ENCODE results near the gene KRTAP3-3.
"Not testable (repeated sequence)": the region's sequence is repeated elsewhere in the genome, so short reads cannot be mapped to it uniquely, and the experiment has no call there.

Gene KRTAP3-3

DNA sequence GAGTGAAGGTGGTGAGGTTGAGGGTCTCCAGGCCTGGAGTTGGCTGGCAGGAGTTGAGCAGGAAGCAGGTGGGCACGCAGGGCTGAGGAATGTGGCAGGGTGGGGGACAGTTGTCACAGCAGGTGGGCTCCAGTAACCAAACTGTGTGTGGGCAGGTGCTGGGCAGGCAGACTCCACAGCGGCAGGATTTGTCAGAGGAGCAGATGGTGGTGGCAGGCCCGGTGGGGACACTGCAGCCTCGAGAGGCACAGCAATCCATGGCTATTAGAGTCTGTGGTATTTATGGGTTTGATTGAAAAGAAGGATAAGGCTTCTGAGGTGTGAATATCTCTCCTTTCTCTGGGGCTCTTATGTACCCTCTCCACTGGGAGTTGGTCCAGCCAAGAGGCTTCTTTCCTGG lies at the start of gene KRTAP3-3:
TSS of gene KRTAP3-3 (minus strand) at position 326 of the 400 bp plus-strand sequence. CDS start at position 259, 67 bp downstream.
- no peak for DNase-seq

DNA sequence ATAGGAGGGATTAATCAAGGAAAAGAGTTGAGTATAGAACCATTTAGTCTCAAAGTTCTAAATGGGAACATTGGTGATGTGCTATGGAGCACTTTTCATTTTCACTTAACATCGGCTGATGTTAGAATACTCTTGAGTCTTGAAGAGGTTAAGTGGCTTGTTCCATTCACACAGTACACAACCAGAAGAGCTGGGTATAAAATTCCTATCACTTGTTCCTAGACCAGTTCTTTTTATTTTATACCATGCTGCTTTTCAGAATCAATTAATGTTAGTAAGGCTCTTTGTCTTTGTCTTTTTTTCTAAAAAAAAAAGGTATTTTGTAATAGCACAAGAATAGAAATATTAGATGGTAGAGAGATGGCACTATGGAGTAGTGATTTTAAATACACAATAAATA lies 49.0 kb upstream of the KRTAP3-3 start:
- no peak for DNase-seq

DNA sequence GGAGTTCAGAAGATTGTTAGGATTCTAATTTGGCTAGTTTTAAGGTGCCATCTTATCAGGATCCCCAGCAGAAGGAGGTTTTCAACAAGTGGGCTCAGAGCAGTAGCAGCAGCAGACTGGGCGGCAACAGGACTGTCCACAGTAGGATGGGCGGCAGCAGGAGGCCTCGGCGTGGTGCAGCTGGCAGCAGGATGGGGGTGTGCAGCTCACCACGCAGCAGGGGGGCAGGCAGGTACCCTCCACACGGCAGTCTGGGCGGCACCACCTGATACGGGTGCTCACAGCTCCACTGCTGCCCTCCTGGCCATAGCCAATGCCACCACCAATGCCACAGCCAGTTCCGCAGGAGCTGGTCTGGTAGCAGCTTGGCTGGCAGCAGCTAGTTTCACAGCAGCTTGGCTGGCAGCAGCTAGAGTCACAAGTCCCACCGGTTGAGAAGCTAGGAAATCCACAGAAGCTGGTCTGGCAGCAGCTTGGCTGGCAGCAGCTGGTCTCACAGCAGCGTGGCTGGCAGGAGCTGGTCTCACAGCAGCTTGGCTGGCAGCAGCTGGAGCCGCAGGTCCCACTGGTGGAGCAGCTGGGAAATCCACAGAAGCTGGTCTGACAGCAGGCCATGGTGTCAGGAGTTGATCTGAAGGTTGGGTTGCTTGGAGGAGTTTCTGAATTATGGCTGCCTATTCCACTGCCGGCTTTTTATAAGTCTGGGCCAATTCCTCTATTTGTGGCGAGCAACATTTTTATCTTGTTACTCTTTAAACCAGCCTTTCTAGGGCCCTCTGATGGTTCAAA lies 47.0 kb upstream of the KRTAP3-3 start, which contains the start of gene KRTAP1-1:
TSS of gene KRTAP1-1 (minus strand) at position 668 of the 789 bp plus-strand sequence. CDS start at position 615, 53 bp downstream.
- DNase-seq, result not testable (repeated sequence)

DNA sequence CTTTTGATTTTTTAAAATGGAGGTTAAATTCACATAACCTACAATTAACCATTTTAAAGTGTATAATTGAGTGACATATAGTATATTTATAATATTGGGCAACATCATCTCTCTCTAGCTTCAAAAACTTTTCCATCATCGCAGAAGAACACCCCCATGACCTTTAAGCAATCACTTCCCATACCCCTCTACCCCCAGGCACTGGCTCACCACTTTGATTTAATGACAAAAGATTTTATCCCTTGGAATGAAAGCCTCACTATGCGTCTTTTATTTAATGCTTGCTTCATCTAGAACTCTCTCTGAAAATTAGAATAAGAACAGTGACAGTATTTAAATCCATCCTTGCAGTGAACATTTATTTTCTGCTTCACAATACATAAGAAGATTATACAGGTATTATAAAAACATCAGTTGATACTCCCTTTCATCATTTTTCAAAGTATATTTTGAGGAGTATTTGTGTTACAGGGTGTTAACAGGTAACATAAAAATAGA lies 43.9 kb upstream of the KRTAP3-3 start:
- DNase-seq, result no peak

DNA sequence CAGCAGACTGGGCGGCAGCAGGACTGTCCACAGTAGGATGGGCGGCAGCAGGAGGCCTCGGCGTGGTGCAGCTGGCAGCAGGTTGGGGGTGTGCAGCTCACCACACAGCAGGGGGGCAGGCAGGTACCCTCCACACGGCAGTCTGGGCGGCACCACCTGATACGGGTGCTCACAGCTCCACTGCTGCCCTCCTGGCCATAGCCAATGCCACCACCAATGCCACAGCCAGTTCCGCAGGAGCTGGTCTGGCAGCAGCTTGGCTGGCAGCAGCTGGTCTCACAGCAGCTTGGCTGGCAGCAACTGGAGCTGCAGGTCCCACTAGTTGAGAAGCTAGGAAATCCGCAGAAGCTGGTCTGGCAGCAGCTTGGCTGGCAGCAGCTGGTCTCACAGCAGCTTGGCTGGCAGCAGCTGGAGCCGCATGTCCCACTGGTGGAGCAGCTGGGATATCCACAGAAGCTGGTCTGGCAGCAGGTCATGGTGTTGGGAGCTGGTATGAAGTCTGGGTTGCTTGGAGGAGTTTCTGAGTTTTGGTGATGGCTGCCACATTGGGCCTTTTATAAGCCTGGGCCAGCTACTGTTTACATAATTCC lies 40.5 kb upstream of the KRTAP3-3 start, which contains the start of gene KRTAP1-3:
TSS of gene KRTAP1-3 (minus strand) at position 529 of the 590 bp plus-strand sequence. CDS start at position 476, 53 bp downstream.
- DNase-seq, result not testable (repeated sequence)

DNA sequence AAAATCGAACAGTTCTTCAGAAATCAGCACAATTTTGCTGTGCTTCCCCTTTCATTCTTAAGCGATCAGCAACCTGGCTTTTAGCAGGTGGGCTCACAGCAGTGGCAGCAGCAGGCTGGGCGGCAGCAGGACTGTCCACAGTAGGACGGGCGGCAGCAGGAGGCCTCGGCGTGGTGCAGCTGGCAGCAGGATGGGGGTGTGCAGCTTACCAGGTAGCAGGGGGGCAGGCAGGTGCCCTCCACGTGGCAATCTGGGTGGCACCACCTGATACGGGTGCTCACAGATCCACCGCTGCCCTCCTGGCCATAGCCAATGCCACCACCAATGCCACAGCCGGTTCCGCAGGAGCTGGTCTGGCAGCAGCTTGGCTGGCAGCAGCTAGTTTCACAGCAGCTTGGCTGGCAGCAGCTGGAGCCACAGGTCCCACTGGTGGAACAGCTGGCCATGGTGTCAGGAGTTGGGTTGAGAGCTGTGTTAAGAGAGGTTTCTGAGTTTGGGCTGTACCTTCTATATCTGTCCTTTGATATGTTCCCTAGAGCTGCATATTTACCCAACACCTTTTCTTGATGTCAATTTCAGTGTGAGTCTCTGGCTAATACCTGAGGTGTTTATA lies 35.8 kb upstream of the KRTAP3-3 start, which contains the start of gene KRTAP1-4:
TSS of gene KRTAP1-4 (minus strand) at position 563 of the 613 bp plus-strand sequence. CDS start at position 446, 117 bp downstream.
- no peak for DNase-seq

DNA sequence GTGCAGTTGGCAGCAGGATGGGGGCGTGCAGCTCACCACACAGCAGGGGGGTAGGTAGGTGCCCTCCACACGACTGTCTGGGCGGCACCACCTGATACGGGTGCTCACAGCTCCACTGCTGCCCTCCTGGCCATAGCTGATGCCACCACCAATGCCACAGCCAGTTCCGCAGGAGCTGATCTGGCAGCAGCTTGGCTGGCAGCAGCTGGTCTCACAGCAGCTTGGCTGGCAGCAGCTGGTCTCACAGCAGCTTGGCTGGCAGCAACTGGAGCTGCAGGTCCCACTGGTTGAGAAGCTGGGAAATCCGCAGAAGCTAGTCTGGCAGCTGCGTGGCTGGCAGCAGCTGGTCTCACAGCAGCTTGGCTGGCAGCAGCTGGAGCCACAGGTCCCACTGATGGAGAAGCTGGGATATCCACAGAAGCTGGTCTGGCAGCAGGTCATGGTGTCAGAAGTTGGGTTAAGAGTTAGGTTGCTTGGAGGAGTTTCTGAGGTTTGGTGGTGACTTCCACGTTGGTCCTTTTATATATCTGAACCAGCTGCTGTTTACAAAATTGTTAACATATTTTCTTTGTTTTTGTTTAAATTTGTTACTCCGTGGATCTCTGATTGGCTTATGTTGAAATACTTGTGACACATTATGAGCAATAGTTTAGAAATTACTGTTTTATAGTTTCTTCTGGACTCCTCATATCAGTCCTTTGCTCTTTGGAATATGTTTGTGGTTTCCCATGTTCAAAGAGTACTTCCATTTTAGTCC lies 32.9 kb upstream of the KRTAP3-3 start, which contains the start of gene KRTAP1-5:
TSS of gene KRTAP1-5 (minus strand) at position 494 of the 757 bp plus-strand sequence. CDS start at position 441, 53 bp downstream.
- no peak for DNase-seq

DNA sequence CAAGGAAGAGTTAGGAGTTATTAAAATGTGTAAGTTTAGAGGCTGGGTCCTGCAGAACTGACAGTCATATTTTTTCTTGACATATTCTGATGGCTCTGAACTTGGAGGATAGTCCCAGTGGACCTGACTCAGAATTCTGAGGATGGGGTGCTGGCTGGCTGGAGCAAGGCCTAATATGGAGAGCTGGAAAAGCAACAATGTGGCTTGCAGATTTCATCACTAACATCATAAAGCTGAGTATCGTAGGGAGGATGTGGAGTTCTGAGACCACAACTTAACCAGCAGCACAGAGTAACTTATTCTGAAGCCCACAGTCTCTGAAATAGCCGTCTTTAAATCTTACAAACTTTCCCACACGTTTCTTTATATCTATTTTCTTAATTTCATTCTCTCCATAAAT lies 30.7 kb upstream of the KRTAP3-3 start:
- no peak for DNase-seq

DNA sequence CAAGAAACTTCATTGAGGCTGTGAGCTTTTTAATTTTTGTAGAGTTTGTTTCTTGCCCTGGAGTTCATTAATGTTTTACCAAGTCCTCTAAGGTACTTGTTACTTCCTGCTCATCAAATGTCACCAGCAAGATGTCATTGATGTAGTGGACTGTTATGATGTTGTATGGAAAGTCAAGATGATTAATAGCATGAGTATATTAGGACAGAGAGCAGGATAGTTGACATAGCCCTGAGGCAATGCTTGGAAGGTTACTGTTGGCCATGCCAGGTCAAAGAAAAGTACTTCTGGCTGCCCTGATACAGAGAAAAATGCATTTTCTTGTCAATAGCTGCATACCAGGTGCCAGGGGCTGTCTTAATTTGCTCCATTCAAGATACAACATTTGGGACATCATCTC lies 26.4 kb upstream of the KRTAP3-3 start:
- DNase-seq, result no peak

DNA sequence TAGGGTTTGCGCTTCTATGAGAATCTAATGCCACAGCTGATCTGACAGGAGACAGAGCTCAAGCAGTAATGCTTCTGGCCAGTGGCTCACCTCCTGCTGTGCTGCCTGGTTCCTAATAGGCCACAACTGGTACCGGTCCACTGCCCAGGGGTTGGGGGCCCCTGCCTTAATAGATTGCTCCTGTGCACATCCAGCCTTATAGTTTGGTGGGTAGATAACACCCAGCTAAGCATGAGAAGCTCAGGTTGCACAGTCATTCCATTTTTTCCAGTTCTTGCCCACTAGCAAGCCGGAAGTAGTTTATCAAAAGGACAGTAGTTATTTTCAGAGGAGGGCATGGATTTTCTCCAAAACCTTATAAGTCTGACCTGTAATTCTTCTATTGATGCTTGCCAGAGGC lies 25.5 kb upstream of the KRTAP3-3 start:
- no peak for DNase-seq

DNA sequence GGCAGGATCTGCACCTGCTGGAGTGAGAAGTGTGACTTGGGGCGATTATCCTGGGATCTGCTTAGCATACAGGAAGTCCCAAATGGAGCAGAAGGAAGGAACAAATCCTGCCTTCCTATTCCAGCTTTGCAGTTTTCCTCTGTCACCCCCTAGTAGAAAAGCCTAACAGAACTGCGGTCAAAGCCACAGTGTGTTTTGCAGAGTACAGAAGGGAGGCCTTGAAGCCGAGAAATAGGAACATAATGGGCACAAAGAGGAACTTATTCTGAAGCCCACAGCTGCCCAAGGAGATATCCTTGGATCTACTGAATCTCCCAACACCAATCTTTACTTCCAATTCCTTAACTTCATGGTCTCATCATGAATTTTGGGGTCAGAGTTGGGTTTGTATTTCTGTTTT lies 24.6 kb upstream of the KRTAP3-3 start:
- DNase-seq, result no peak

DNA sequence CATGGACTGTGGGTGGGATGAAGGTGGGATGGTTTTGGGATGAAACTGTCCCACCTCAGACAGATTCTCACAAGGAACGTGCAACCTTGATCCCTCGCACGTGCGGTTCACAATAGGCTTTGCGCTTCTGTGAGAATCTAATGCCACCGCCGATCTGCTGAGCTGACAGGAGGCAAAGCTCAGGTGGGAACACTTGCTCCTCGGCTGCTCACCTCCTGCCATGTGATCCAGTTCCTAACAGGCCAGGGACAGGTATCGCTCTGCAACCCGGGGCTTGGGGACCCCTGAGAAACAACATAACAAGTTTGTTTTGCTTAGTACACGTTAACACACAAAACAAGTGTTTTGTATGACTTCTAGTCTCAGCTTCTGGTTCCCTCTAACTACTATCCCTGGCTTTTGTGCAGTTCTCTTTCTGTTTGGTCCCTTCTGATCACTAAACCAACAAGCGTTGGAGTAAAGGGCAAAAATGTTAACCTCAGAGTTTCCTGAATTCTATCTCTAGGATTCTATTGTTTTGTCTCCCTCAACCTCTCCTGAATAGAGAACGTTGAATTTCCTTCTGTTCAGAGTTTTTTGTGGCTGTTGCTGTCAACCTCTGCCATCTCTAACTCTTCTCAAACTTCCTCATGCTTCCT lies 22.7 kb upstream of the KRTAP3-3 start:
- DNase-seq, result no peak

DNA sequence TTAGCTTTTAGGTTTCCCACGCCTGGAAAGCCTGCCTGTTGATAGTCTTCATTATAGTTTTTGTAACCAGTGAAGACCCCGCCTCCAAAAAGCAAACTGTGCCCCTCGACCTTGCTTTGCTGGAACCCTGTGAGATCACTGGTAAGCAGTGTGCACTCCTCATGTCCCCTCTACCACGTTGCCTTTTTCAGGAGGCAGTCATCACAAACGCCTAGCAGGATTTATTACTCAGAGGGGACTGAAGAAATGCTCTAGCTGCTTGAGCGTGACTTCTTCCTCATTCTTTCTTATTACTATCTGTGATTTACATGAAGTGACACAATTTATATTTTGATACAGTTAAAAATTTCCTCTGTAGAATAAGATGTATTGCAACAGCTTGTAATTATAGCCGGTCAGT lies 21.5 kb upstream of the KRTAP3-3 start:
- no peak for DNase-seq

DNA sequence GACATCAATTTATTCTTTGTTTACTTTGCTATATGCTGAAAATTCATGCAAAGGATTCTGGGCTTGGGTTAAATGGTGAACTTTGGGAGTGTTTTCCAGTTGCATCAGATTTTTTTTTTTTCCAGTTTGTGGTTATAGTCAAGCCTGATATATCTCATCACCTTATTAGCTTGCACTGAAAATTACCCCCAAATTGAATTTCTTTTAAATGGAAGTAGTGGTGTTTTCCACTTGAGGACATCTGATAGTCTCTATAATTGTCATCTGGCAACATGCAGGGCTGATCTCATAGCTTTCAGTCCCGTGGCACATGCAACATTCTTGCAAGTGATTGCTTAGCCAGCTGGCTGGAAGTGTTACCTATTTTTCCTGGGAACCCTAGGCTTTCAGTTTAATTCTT lies 19.6 kb upstream of the KRTAP3-3 start:
- DNase-seq, result no peak

DNA sequence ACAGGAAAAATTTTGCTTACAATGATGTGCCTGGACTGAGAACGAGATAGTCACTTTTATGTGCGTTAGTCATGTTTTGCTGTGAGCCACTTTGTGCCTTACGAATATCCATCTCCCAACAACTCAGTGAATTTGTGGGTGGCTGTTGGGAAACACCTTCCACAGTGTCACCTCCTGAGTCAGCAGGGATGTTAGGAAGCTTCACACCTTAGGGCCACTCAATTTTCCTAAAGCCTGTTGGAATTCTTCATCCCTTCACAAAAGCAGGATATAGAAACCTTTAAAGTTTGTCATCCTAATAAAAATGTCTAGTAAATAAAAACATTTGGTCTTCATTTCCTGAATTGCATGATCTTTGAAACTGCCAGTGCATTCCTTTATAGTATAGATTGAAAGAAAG lies 19.2 kb upstream of the KRTAP3-3 start:
- DNase-seq, result no peak

DNA sequence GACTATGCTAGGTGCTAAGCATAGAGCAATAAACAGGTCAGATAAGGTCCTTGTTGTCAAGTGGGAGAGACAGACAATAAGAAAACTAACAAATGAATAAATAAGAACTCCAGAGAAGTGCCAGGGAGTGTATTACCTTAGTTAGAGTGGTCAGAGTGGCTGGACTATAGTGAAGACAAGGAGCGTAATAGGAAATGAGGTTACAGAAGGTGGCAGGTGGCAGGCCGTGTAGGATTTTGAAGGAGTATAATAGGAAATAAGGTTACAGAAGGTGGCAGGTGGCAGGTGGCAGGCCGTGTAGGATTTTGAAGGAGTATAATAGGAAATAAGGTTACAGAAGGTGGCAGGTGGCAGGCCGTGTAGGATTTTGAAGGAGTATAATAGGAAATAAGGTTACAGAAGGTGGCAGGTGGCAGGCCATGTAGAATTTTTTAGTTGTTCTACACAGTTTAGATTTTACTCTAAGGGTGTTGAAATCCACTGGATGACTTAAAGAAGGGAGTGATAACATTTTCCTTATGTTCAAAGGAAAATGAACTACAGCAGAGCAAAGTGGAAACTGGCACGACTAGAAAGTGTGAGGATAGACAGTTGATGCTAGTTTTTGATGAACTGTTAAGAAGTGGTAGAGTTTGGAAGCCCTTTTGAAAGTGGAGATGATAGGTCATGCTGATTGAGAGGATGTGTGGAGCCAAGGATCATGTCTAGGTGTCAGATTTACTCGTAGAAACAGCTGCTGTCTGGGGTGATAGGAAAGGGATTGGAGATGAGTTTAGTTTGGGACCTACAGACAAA lies 18.6 kb upstream of the KRTAP3-3 start:
- DNase-seq, result no peak

DNA sequence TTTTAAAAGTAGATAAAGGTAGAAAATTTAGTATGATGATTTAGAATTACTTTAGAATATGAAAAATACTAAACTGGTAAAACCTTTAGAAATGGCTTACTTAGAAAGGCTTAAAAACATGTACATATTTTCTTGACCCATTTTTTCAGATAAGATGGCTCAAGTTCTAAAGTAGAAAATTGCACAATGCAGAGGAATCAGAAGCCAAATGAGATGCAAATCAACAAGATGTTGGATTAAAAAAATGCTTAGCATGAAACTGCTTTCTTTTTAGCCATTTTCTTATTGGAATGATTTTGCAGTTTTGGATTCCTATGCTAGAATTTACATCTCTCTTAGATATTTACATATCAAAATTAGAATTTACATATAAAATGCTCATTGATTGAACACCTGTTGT lies 16.5 kb upstream of the KRTAP3-3 start:
- DNase-seq, result no peak

DNA sequence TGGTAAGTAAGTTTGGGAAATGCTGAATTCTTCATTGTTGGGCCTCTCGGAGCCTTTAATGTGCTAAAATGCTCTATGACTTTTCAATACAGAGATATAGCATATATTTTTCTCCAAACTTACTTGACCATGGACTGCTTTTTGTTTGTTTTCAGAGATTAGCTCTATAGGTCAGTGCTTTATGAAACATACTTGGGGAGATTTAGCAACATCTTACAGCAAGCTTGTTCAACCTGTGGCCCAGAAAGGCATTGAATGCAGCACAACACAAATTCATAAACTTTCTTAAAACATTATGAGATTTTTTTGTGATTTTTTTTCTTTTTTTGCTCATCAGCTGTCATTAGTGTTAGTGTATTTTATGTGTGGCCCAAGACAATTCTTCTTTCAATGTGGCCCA lies 16.0 kb upstream of the KRTAP3-3 start:
- no peak for DNase-seq

DNA sequence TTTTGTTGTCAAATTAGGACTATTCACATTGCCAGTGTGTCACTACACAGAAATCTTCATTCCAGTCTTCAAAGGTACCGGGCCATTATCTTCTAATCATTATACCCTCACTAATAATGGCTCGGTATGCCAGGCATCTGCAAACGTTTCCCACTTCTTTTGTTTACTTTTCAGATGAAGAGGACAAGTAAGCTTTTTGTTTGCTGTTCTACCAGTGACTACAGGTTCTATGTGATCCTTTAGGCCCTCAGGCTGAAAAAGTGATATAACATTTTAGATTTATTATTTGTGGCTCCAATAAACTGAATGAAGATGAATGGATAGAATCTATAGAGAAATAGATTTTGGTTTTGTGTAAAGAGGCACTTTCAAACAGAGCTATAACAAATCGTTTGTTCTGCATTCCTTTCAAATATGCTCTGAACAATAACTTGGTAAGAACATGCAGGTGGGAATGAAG lies 15.4 kb upstream of the KRTAP3-3 start:
- DNase-seq, result no peak

DNA sequence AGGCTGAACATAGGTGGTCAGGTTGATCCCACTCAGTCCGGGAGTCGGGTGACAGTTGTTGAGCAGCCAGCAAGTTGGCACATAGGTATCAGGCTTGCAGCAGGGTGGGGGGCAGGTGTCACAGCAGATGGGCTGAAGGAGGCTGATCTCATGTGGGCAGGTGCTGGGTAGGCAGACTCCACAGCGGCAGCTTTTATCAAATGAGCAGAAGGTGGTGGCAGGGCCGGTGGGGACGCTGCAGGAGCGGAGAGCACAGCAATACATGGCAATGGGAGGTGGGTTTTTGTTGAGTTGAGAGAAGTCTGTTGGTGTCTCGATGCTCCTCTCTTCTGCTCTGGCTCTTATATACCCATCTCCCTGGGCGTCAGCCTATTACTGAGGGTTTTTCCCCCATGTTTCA lies 14.8 kb upstream of the KRTAP3-3 start, which contains the start of gene KRTAP3-1:
TSS of gene KRTAP3-1 (minus strand) at position 318 of the 400 bp plus-strand sequence. CDS start at position 264, 54 bp downstream.
- no peak for DNase-seq

DNA sequence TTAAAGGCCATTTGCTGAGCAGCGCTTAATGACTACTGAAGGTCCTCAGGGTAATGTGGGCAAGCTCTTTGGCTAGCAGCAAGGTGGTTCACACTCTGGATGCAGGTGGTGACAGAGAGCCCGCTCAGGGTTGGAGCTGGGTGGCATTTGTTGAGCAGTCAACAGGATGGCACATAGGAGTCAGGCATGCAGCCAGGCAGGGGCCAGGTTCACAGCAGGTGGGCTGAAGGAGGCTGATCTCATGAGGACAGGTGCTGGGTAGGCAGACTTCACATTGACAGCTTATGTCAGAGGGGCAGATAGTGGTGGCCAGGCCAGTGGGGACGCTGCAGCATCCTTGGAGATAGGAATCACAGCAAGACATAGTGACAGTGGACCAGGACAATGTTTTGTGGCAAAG lies 10.4 kb upstream of the KRTAP3-3 start:
- DNase-seq, result no peak
